HepG2 (cell line): ENCODE results near the gene AKR1A1. TPM values are rescaled to one million over a fixed set of nuclear protein-coding genes. Genes with fewer than 3 reads are reported as not detected.

Experiments used
- ARNT2 ChIP-seq: sonication (generic); formaldehyde crosslinking; IDR thresholded peaks from 2 replicates; pipeline ENCODE4 v1.8.0; 2022; ENCODE audit warnings: mild to moderate bottlenecking, low read depth, missing genetic modification reagents, moderate library complexity
- HNF4G ChIP-seq, 2 experiments: sonication (generic) in 1 of 2; formaldehyde crosslinking in 1 of 2; IDR thresholded peaks; 2 replicates each; pipeline versions ENCODE4 v1.4.0 to v1.6.1; 2011 to 2020; ENCODE audit warnings: borderline replicate concordance in 2 of 2, low read depth in 2 of 2, mild to moderate bottlenecking in 2 of 2, low read length in 1 of 2, missing genetic modification reagents in 1 of 2, moderate library complexity in 1 of 2
- POLR2A ChIP-seq, 2 experiments: IDR thresholded peaks; 2 replicates each; pipeline ENCODE4 v1.6.1; 2011; ENCODE audit warnings: low read depth in 2 of 2, low read length in 2 of 2, mild to moderate bottlenecking in 1 of 2, moderate library complexity in 1 of 2; ENCODE audit not compliant: insufficient read depth in 1 of 2
- PTBP1 ChIP-seq: fragments of 200-400 bp; formaldehyde crosslinking; IDR thresholded peaks from 2 replicates; pipeline ENCODE4 v1.6.1; 2018; ENCODE audit warnings: low read length, low read depth; ENCODE audit not compliant: poor library complexity, severe bottlenecking
- ZNF446 ChIP-seq: sonication (generic); formaldehyde crosslinking; IDR thresholded peaks from 2 replicates; pipeline ENCODE4 v1.5.0; 2020; ENCODE audit warnings: mild to moderate bottlenecking, missing genetic modification reagents
- polyA plus RNA-seq, 8 experiments: library from polyadenylated mRNA; depleted of rRNA in 3 of 8; stranded (reverse) in 7 of 8; unstranded in 1 of 8; fragments of >200 nt; fragmentation: Illumina TruSeq in 4 of 8; extraction: Trizol in 4 of 8; gene quantifications; 2 replicates each; pipeline versions ENCODE4 v1.2.1 to v1.2.3, GENCODE V29; 2011 to 2016; ENCODE audit warnings: low read depth in 4 of 8, missing spikeins in 1 of 8, mixed read lengths in 1 of 8; ENCODE audit not compliant: insufficient read depth in 1 of 8
- total RNA-seq, 5 experiments: library from RNA; depleted of rRNA; stranded (reverse); fragments of >200 nt; fragmentation: Illumina TruSeq; extraction: Trizol; gene quantifications; 2 replicates each; pipeline ENCODE4 v1.2.3, GENCODE V29; 2016; ENCODE audit warnings: low read depth in 1 of 5
- TF ChIP-seq, protein P1 (sequence below): sonication (generic); formaldehyde crosslinking; IDR thresholded peaks from 2 replicates; pipeline ENCODE4 v1.5.0; 2020; ENCODE audit warnings: missing genetic modification reagents
- TF ChIP-seq, protein P2 (sequence below): sonication (generic); formaldehyde crosslinking; IDR thresholded peaks from 2 replicates; pipeline ENCODE4 v1.4.0; 2020; ENCODE audit warnings: missing genetic modification reagents
- TF ChIP-seq, protein P3 (sequence below): sonication (generic); formaldehyde crosslinking; IDR thresholded peaks from 2 replicates; pipeline ENCODE4 v1.8.0; 2022; ENCODE audit warnings: mild to moderate bottlenecking, missing genetic modification reagents
- TF ChIP-seq, protein P4 (sequence below): sonication (generic); formaldehyde crosslinking; IDR thresholded peaks from 2 replicates; pipeline ENCODE4 v1.5.0; 2020; ENCODE audit warnings: missing genetic modification reagents
- TF ChIP-seq, protein P5 (sequence below): sonication (generic); formaldehyde crosslinking; IDR thresholded peaks from 2 replicates; pipeline ENCODE4 v1.4.0; 2020; ENCODE audit warnings: mild to moderate bottlenecking, missing genetic modification reagents
- TF ChIP-seq, protein P6 (sequence below): sonication (generic); formaldehyde crosslinking; IDR thresholded peaks from 2 replicates; pipeline ENCODE4 v1.9.0; 2021; ENCODE audit warnings: missing genetic modification reagents, mild to moderate bottlenecking, borderline replicate concordance
- TF ChIP-seq, protein P7 (sequence below): IDR thresholded peaks from 2 replicates; pipeline ENCODE4 v1.4.0; 2020; ENCODE audit warnings: mild to moderate bottlenecking, missing genetic modification reagents

AKR1A1 gene
- total and polyA plus RNA-seq, 2 of the 13 experiments (the other 11 are each of a cell fraction or from before 2014, with no cell fraction given): 181 to 217 TPM

DNA sequence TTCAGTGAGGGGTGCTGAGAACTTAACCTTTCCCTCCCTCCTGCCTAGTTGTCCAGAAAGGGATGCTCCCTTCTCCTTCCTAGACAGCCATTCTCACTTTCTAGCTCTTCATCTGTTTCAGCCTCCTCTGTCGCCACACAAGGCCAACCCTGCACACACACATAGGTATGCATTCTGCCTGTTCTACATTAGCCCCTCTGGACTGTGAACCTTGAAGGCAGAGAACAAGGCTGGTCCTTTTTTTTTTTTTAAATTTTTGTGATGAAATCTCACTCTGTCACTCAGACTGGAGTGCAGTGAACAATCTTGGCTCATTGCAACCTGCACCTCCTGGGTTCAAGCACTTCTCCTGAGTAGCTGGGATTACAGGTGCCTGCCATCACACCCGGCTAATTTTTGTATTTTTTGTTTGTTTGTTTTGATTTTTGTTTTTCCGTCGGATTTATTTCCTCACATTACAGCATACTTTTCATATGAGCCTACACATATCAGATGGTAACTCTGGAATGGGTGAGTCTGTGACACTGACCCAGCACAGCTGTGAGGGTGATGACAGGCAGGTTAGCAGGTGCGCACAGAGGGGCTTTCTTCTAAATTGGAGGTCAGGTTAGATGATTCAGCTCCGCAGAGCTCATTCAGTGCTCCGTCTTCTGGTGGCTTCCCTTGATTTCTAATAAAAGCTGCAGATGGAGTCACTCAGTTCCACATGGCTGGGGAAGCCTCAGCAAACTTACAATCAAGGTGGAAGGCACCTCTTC is 4.9 kb upstream of the AKR1A1 start (continued):
- TF ChIP-seq, protein P1, sequence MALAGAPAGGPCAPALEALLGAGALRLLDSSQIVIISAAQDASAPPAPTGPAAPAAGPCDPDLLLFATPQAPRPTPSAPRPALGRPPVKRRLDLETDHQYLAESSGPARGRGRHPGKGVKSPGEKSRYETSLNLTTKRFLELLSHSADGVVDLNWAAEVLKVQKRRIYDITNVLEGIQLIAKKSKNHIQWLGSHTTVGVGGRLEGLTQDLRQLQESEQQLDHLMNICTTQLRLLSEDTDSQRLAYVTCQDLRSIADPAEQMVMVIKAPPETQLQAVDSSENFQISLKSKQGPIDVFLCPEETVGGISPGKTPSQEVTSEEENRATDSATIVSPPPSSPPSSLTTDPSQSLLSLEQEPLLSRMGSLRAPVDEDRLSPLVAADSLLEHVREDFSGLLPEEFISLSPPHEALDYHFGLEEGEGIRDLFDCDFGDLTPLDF: no peak
- TF ChIP-seq, protein P2, sequence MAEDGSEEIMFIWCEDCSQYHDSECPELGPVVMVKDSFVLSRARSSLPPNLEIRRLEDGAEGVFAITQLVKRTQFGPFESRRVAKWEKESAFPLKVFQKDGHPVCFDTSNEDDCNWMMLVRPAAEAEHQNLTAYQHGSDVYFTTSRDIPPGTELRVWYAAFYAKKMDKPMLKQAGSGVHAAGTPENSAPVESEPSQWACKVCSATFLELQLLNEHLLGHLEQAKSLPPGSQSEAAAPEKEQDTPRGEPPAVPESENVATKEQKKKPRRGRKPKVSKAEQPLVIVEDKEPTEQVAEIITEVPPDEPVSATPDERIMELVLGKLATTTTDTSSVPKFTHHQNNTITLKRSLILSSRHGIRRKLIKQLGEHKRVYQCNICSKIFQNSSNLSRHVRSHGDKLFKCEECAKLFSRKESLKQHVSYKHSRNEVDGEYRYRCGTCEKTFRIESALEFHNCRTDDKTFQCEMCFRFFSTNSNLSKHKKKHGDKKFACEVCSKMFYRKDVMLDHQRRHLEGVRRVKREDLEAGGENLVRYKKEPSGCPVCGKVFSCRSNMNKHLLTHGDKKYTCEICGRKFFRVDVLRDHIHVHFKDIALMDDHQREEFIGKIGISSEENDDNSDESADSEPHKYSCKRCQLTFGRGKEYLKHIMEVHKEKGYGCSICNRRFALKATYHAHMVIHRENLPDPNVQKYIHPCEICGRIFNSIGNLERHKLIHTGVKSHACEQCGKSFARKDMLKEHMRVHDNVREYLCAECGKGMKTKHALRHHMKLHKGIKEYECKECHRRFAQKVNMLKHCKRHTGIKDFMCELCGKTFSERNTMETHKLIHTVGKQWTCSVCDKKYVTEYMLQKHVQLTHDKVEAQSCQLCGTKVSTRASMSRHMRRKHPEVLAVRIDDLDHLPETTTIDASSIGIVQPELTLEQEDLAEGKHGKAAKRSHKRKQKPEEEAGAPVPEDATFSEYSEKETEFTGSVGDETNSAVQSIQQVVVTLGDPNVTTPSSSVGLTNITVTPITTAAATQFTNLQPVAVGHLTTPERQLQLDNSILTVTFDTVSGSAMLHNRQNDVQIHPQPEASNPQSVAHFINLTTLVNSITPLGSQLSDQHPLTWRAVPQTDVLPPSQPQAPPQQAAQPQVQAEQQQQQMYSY (CRISPR knock-in tag): no peak
- TF ChIP-seq, protein P3, sequence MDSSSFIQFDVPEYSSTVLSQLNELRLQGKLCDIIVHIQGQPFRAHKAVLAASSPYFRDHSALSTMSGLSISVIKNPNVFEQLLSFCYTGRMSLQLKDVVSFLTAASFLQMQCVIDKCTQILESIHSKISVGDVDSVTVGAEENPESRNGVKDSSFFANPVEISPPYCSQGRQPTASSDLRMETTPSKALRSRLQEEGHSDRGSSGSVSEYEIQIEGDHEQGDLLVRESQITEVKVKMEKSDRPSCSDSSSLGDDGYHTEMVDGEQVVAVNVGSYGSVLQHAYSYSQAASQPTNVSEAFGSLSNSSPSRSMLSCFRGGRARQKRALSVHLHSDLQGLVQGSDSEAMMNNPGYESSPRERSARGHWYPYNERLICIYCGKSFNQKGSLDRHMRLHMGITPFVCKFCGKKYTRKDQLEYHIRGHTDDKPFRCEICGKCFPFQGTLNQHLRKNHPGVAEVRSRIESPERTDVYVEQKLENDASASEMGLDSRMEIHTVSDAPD (CRISPR knock-in tag): no peak
- TF ChIP-seq, protein P4, sequence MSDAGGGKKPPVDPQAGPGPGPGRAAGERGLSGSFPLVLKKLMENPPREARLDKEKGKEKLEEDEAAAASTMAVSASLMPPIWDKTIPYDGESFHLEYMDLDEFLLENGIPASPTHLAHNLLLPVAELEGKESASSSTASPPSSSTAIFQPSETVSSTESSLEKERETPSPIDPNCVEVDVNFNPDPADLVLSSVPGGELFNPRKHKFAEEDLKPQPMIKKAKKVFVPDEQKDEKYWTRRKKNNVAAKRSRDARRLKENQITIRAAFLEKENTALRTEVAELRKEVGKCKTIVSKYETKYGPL (CRISPR knock-in tag): no peak
- TF ChIP-seq PTBP1 (no peak), HNF4G (IDR thresholded peaks at IDR 0.05; ENCODE audit: borderline replicate concordance, low read depth, low read length) (peak; percentile 89), HNF4G (CRISPR knock-in tag; IDR thresholded peaks at IDR 0.05; ENCODE audit: borderline replicate concordance, low read depth) (no peak), ARNT2 (CRISPR knock-in tag) (no peak), ZNF446 (no peak), POLR2A (IDR thresholded peaks at IDR 0.05; ENCODE audit: insufficient read depth in 1 of 2, low read depth in 2 of 2, low read length in 2 of 2) (peak in 1 of 2 experiments; percentile 45; a peak in 1 of 4 replicates)
- TF ChIP-seq, protein P5, sequence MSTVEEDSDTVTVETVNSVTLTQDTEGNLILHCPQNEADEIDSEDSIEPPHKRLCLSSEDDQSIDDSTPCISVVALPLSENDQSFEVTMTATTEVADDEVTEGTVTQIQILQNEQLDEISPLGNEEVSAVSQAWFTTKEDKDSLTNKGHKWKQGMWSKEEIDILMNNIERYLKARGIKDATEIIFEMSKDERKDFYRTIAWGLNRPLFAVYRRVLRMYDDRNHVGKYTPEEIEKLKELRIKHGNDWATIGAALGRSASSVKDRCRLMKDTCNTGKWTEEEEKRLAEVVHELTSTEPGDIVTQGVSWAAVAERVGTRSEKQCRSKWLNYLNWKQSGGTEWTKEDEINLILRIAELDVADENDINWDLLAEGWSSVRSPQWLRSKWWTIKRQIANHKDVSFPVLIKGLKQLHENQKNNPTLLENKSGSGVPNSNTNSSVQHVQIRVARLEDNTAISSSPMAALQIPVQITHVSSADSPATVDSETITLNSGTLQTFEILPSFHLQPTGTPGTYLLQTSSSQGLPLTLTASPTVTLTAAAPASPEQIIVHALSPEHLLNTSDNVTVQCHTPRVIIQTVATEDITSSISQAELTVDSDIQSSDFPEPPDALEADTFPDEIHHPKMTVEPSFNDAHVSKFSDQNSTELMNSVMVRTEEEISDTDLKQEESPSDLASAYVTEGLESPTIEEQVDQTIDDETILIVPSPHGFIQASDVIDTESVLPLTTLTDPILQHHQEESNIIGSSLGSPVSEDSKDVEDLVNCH (CRISPR knock-in tag): no peak
- TF ChIP-seq, protein P6, sequence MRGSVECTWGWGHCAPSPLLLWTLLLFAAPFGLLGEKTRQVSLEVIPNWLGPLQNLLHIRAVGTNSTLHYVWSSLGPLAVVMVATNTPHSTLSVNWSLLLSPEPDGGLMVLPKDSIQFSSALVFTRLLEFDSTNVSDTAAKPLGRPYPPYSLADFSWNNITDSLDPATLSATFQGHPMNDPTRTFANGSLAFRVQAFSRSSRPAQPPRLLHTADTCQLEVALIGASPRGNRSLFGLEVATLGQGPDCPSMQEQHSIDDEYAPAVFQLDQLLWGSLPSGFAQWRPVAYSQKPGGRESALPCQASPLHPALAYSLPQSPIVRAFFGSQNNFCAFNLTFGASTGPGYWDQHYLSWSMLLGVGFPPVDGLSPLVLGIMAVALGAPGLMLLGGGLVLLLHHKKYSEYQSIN (CRISPR knock-in tag): no peak
- TF ChIP-seq, protein P7, sequence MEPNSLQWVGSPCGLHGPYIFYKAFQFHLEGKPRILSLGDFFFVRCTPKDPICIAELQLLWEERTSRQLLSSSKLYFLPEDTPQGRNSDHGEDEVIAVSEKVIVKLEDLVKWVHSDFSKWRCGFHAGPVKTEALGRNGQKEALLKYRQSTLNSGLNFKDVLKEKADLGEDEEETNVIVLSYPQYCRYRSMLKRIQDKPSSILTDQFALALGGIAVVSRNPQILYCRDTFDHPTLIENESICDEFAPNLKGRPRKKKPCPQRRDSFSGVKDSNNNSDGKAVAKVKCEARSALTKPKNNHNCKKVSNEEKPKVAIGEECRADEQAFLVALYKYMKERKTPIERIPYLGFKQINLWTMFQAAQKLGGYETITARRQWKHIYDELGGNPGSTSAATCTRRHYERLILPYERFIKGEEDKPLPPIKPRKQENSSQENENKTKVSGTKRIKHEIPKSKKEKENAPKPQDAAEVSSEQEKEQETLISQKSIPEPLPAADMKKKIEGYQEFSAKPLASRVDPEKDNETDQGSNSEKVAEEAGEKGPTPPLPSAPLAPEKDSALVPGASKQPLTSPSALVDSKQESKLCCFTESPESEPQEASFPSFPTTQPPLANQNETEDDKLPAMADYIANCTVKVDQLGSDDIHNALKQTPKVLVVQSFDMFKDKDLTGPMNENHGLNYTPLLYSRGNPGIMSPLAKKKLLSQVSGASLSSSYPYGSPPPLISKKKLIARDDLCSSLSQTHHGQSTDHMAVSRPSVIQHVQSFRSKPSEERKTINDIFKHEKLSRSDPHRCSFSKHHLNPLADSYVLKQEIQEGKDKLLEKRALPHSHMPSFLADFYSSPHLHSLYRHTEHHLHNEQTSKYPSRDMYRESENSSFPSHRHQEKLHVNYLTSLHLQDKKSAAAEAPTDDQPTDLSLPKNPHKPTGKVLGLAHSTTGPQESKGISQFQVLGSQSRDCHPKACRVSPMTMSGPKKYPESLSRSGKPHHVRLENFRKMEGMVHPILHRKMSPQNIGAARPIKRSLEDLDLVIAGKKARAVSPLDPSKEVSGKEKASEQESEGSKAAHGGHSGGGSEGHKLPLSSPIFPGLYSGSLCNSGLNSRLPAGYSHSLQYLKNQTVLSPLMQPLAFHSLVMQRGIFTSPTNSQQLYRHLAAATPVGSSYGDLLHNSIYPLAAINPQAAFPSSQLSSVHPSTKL (CRISPR knock-in tag): no peak
